Parathyroid adenoma (tissue), 2 donors: ENCODE data around the gene MTRF1.

Experiments used
- H2AFZ ChIP-seq: fragments of 300-600 bp; sonication (generic); one replicate; pipeline ENCODE4 v1.7.0; 2017; ENCODE audit warnings: antibody characterized with exemption, mild to moderate bottlenecking
- H3K27ac ChIP-seq: fragments of 300-600 bp; sonication (generic); one replicate; pipeline ENCODE4 v1.7.0; 2017
- H3K27me3 ChIP-seq: fragments of 300-600 bp; sonication (generic); one replicate; pipeline ENCODE4 v1.7.0; 2017; ENCODE audit warnings: low read length; ENCODE audit not compliant: control insufficient read depth, insufficient read depth
- H3K36me3 ChIP-seq: fragments of 300-600 bp; sonication (generic); one replicate; pipeline ENCODE4 v1.7.0; 2017; ENCODE audit warnings: low read length; ENCODE audit not compliant: control insufficient read depth, insufficient read depth
- H3K4me1 ChIP-seq: fragments of 300-600 bp; sonication (generic); one replicate; pipeline ENCODE4 v1.7.0; 2017; ENCODE audit warnings: control low read depth
- H3K4me2 ChIP-seq: fragments of 300-600 bp; sonication (generic); one replicate; pipeline ENCODE4 v1.7.0; 2017; ENCODE audit warnings: low read length
- H3K4me3 ChIP-seq: fragments of 300-600 bp; sonication (generic); one replicate; pipeline ENCODE4 v1.7.0; 2017; ENCODE audit warnings: low read depth, low read length
- H3K79me2 ChIP-seq: fragments of 300-600 bp; sonication (generic); one replicate; pipeline ENCODE4 v1.7.0; 2017; ENCODE audit warnings: control low read depth
- H3K9ac ChIP-seq: fragments of 300-600 bp; sonication (generic); one replicate; pipeline ENCODE4 v1.7.0; 2017; ENCODE audit warnings: mild to moderate bottlenecking
- H3K9me3 ChIP-seq: fragments of 300-600 bp; sonication (generic); one replicate; pipeline ENCODE4 v1.7.0; 2017; ENCODE audit warnings: low read length; ENCODE audit not compliant: control insufficient read depth
- CTCF ChIP-seq: fragments of 300-600 bp; sonication (generic); IDR thresholded peaks from one replicate; pipeline ENCODE4 v1.7.0; 2017; ENCODE audit warnings: antibody characterized with exemption, mild to moderate bottlenecking
- donor health status: primary hyperparathyroidism.

The MTRF1 gene

GRCh38 chr13:41302743-41303142 is 39.4 kb upstream of the MTRF1 start:
- Histone ChIP-seq H2AFZ (no peak overlapping the region), H3K4me3 (no peak overlapping the region), H3K27me3 (no peaks in the 10 kb centered on the region), H3K27ac (no peak overlapping the region), H3K36me3 (no peaks in the 10 kb centered on the region), H3K4me2 (no peak overlapping the region), H3K4me1 (no peaks in the 10 kb centered on the region), H3K79me2 (no peaks in the 10 kb centered on the region), H3K9me3 (no peaks in the 10 kb centered on the region), H3K9ac (no peak overlapping the region)
- no peak for TF ChIP-seq CTCF

- Histone ChIP-seq H2AFZ (no peak overlapping the region), H3K4me2 (no peak overlapping the region)
These were observed 36.1 kb upstream of the MTRF1 start for GRCh38 chr13:41299316-41300094.

GRCh38 chr13:41296879-41297646 is 33.7 kb upstream of the MTRF1 start:
- H3K79me2 ChIP-seq, result no peaks in the 10 kb centered on the region
- H3K4me2 ChIP-seq, result no peak overlapping the region
- no peaks in the 10 kb centered on the region for H3K27me3 ChIP-seq
- TF ChIP-seq CTCF, result no peak
- no peaks in the 10 kb centered on the region for H3K9me3 ChIP-seq
- H3K27ac ChIP-seq, result no peak overlapping the region
- no peak overlapping the region for H3K4me3 ChIP-seq
- no peaks in the 10 kb centered on the region for H3K4me1 ChIP-seq
- H2AFZ ChIP-seq, result no peak overlapping the region
- H3K36me3 ChIP-seq, result no peaks in the 10 kb centered on the region
- H3K9ac ChIP-seq, result no peak overlapping the region

More at GRCh38 chr13:41299316-41300094, 36.1 kb upstream of the MTRF1 start:
- Histone ChIP-seq H3K9ac (no peak overlapping the region), H3K4me3 (no peak overlapping the region), H3K79me2 (no peaks in the 10 kb centered on the region), H3K27ac (no peak overlapping the region), H3K36me3 (no peaks in the 10 kb centered on the region), H3K4me1 (no peaks in the 10 kb centered on the region), H3K9me3 (no peaks in the 10 kb centered on the region), H3K27me3 (no peaks in the 10 kb centered on the region)
- no peak for TF ChIP-seq CTCF

GRCh38 chr13:41295973-41296372 is 32.6 kb upstream of the MTRF1 start:
- TF ChIP-seq CTCF, result no peak
- Histone ChIP-seq H3K27ac (no peak overlapping the region), H3K4me3 (no peak overlapping the region), H2AFZ (no peak overlapping the region), H3K27me3 (no peaks in the 10 kb centered on the region), H3K36me3 (no peaks in the 10 kb centered on the region), H3K9me3 (no peaks in the 10 kb centered on the region), H3K4me1 (no peaks in the 10 kb centered on the region), H3K9ac (no peak overlapping the region), H3K4me2 (no peak overlapping the region), H3K79me2 (no peaks in the 10 kb centered on the region)
